Stimulated activated effector memory CD8-positive, alpha-beta T cell treated with anti-CD3 and anti-CD28 coated beads, Interleukin-12 subunit alpha, Interleukin-12 subunit beta, amount 100 ng/mL, for 72 hours (primary cell): ENCODE results near the gene MSX1.

Experiments
- ATAC-seq: fragments of 150-1000 bp; cut with Tn5 transposase; 2 replicates; pipeline ENCODE4 v1.10.0; 2021
- DNase-seq, 2 donors: peaks; one replicate each; pipeline ENCODE4 v3.0.0; 2021 to 2022; ENCODE audit warnings: low spot score in 2 of 2
- H3K27ac Mint-ChIP-seq: one replicate; pipeline ENCODE4 v1.8.0; 2022; ENCODE audit warnings: mild to moderate bottlenecking, mixed read lengths
- H3K36me3 Mint-ChIP-seq: one replicate; pipeline ENCODE4 v1.8.0; 2022; ENCODE audit warnings: mild to moderate bottlenecking, mixed read lengths
- H3K4me1 Mint-ChIP-seq: one replicate; pipeline ENCODE4 v1.8.0; 2022; ENCODE audit warnings: mixed read lengths
- H3K4me3 Mint-ChIP-seq: one replicate; pipeline ENCODE4 v1.8.0; 2022; ENCODE audit warnings: mild to moderate bottlenecking, mixed read lengths
- H3K9me3 Mint-ChIP-seq: one replicate; pipeline ENCODE4 v1.8.0; 2022; ENCODE audit warnings: mixed read lengths

The MSX1 gene

DNA sequence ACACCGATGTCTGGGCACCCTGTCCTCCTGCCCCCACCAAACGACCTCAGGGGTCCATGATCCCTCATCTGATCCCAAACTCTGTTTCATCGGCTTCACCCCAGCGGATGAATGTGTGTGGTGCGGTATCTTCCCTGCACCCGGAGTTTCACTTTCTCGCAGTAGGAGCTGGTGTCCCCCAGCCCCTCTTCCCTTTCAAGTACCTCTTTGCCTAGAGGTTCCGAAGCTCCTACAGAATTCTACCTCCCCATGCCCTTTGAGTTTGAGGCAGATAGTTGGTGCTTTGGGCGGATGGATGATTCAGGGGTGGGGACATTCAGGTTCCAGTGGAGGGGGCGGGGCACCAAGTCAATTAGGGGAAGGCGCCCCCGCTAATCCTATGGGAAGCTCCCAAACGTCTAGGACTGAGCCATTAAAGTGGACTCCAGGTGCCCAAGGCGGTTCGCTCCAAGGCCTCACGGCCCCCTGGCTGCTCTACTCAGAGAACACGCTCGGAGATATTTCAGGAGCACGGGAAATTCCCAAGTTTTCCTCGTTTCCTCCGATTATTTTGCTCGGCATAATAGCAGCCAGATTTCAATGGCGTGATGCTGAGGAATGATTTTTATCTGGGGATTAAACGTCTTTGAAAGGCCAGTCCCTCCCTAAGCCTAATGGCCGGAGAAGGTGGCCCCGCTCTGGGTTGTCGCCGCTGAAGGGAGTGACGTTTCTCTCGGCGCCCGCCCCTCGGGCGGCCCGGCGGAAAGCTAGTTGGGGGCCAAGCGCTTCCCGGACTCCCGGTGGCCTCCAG, 1.3 kb downstream of the MSX1 start:
- Mint-ChIP-seq H3K4me3 (peak overlapping the region; percentile 73), H3K4me1 (peaks cover 42% of the 10 kb centered on the region), H3K9me3 (no peaks in the 10 kb centered on the region), H3K27ac (no peak overlapping the region), H3K36me3 (peaks cover 23% of the 10 kb centered on the region)
- DNase-seq (peak in 1 of 2 donors; percentile 50), ATAC-seq (no peak)

- no peaks in the 10 kb centered on the region for H3K9me3 Mint-ChIP-seq
- H3K27ac Mint-ChIP-seq: no peak overlapping the region
- peaks cover 27% of the 10 kb centered on the region for H3K36me3 Mint-ChIP-seq
Measured at GRCh38 chr4:4861390-4862018, 2.0 kb downstream of the MSX1 start.

GRCh38 chr4:4862071-4862551, 2.6 kb downstream of the MSX1 start:
- DNase-seq: no peak
- Mint-ChIP-seq H3K36me3 (peaks cover 26% of the 10 kb centered on the region), H3K27ac (no peak overlapping the region), H3K9me3 (no peaks in the 10 kb centered on the region), H3K4me3 (no peak overlapping the region), H3K4me1 (peaks cover 39% of the 10 kb centered on the region)
- ATAC-seq: no peak

More at GRCh38 chr4:4861390-4862018, 2.0 kb downstream of the MSX1 start:
- peak overlapping the region; percentile 73 for H3K4me3 Mint-ChIP-seq
- no peak for DNase-seq
- no peak for ATAC-seq
- peaks cover 43% of the 10 kb centered on the region for H3K4me1 Mint-ChIP-seq

GRCh38 chr4:4862665-4863482, 3.4 kb downstream of the MSX1 start:
- H3K9me3 Mint-ChIP-seq: no peaks in the 10 kb centered on the region
- no peak for ATAC-seq
- peaks cover 18% of the 10 kb centered on the region for H3K36me3 Mint-ChIP-seq
- H3K27ac Mint-ChIP-seq: no peak overlapping the region
- DNase-seq: no peak
- peaks cover 33% of the 10 kb centered on the region for H3K4me1 Mint-ChIP-seq
- no peak overlapping the region for H3K4me3 Mint-ChIP-seq

DNA sequence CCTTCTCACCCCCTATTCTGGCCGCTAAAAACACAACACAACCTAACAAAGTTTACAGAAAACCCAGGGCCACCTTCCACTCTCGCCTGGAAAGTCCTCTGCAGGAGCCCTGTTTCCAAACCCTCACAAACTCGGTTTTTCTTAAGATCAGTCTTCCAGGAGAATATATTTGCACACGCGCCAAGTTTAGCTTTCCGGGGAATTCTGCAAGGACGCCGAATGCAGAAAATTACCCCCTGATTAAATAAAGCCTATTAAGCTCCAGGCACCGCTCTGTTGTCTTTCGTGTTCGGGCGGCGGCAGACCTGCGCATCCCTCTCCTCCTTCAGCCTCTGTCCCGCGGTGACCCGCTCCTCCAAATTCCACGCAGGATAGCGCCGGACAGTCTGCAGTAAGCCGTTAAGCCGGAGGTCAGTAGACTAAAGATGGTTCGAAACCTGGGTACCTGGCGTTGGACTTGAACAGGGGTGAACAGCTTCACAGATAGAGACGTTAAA, 5.0 kb downstream of the MSX1 start:
- Mint-ChIP-seq H3K4me3 (no peak overlapping the region), H3K36me3 (peaks cover 13% of the 10 kb centered on the region), H3K4me1 (peaks cover 26% of the 10 kb centered on the region), H3K27ac (no peak overlapping the region), H3K9me3 (no peaks in the 10 kb centered on the region)
- no peak for DNase-seq
- no peak for ATAC-seq

DNA sequence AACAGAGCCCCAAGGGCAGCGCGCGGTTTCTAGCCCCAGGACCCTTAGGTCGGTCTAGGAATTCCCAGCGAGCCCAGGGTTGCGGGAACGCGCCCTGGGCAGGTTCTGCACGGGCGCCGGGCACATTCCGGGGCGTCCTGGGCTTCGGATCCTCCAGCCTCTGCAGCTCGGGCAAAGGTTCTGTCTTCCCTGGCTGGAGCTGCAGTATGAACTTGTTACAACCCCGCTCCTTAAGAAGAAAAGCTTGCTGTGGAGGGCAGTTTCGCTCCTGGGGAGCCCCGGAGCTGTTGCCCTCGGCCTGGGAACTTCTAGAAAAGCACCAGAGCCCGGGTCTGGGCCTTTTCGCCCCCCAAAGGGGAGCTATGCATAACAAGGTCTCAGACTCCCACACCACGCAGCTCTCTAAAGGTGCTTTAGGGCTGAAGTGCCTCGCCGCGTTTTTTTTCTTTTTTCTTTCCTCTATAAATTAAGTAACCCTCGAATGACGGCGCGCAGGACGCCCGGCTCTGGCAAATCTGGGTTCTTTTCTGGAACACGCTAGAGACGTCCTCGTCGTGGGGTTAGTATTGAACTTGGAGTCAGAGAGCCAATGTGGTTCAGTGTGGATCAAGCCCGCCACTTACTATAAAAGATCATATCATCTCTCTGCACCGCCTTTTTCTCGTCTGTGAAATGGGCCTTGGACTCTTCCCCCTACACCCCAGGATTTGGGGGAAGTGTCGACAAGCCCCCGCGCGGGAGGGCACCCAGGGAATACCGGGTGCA, 5.7 kb downstream of the MSX1 start:
- ATAC-seq: no peak
- Mint-ChIP-seq H3K27ac (no peak overlapping the region), H3K4me3 (no peak overlapping the region)

GRCh38 chr4:4865705-4866123, 6.2 kb downstream of the MSX1 start:
- Mint-ChIP-seq H3K9me3 (no peaks in the 10 kb centered on the region), H3K4me3 (peak overlapping the region; percentile 41), H3K27ac (no peak overlapping the region), H3K4me1 (peaks cover 28% of the 10 kb centered on the region), H3K36me3 (peaks cover 13% of the 10 kb centered on the region)
- DNase-seq (no peak), ATAC-seq (no peak)

More for the DNA sequence above, 5.7 kb downstream of the MSX1 start:
- Mint-ChIP-seq H3K36me3 (peaks cover 13% of the 10 kb centered on the region), H3K9me3 (no peaks in the 10 kb centered on the region), H3K4me1 (peaks cover 30% of the 10 kb centered on the region)
- DNase-seq: peak in 1 of 2 donors; percentile 51

DNA sequence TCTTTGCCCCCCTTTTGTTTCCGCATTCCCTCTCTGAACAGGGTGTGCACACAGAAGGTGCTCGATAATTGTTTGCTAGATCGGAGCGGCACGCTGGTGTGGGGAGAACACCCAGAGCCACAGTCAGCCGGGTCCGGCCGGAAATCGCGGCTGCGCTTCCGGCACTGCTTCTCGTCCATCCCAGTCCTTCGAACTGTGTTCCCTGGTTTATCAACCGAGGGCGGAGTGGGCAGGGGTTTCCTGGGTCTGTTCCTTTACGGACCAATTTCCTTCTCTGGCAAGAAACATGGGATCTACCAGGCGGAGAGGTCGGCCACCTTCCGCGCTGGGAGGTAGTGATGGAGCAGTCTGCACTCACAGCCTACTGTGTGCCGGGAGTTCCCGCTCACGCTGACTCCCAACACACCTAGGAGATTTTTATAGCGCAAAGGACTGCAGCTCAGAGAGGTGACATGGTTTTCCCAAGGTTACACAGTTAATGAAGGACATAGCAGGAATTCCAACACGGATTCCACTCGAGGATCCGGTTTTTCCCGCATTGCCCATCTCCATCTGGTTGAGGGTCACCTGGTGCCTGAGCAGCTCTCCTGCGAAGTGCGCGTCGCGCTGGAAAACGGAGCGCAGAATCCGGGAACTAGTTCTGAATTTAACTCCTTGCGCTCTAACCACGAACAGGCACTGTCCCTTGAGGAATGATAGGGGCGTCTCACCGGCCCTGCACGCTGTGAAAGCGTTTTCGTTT, 6.8 kb downstream of the MSX1 start:
- peak in 1 of 2 donors; percentile 50 for DNase-seq
- Mint-ChIP-seq H3K36me3 (peaks cover 13% of the 10 kb centered on the region), H3K9me3 (no peaks in the 10 kb centered on the region), H3K4me1 (peaks cover 29% of the 10 kb centered on the region), H3K27ac (no peak overlapping the region), H3K4me3 (peak overlapping the region; percentile 41)
- no peak for ATAC-seq

- H3K36me3 Mint-ChIP-seq: peaks cover 13% of the 10 kb centered on the region
- H3K4me3 Mint-ChIP-seq: peak overlapping the region; percentile 41
- H3K27ac Mint-ChIP-seq: no peak overlapping the region
- ATAC-seq (no peak), DNase-seq (peak in 1 of 2 donors; percentile 54)
- H3K9me3 Mint-ChIP-seq: no peaks in the 10 kb centered on the region
- H3K4me1 Mint-ChIP-seq: peaks cover 29% of the 10 kb centered on the region
Measured at GRCh38 chr4:4866866-4867374, 7.5 kb downstream of the MSX1 start.

DNA sequence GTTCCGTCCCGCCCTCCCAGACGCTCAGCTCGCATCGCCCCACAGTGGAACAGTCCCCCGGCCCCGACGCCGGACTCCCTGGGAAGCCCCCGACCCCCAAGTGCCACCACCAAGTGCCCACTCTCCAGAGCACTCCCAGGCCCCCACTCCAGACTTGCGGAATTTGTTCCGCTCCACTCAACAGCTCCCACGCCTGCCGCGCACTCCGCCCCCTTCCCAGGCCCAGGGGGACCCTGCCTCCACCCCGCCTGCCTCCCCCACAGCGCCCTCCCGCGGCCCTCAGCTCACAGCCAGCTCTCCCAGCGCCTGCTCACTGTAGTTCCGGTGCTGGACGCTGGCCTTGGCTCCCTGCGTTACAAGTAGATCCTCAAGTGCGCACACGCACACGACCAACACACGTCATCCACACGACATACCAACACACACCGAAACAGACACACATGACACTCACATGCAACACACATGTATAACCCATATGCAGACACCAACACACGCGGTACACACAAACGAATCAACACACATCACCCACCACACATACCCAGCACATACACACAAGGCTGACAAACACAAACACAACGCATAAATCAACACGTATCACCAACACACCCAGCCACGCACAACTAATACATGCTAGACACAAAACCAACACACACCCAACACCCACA, 8.0 kb downstream of the MSX1 start:
- Mint-ChIP-seq H3K4me3 (no peak overlapping the region), H3K27ac (no peak overlapping the region), H3K4me1 (peaks cover 30% of the 10 kb centered on the region), H3K36me3 (peaks cover 13% of the 10 kb centered on the region), H3K9me3 (no peaks in the 10 kb centered on the region)
- DNase-seq: no peak
- ATAC-seq: no peak

DNA sequence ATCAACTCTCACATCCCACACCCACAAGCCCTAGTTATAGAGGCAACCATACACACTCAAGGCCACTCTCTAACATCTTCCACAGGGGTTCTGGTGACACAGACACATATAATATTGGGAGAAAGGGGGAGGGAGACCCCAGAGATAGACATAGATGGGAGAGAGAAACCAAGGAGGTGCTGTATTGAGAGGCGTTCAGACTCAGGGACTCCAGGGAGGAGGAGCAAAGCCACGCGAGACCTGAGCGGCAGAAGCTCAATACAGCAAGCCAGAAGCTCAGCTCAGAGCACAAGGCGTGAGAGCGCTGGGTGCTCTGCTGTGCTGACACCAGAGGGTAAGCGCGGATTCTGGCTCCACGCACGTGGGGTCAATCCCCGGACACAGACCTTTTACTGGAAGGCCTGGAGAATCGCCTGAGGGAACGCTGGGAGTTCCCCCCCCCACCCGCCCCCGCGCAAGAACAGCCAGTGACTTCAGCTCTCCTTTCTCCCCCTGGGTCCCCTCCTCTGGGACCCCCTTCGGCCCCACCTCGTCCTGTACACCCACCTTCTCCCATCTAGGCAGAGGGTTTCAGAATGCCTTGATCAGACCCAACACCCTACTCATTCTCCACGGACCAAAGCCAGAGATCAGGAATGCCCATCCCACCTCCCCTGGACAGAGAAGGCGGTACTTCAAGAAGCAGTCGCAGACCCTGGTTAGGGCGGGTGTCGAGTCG, 8.7 kb downstream of the MSX1 start:
- no peaks in the 10 kb centered on the region for H3K9me3 Mint-ChIP-seq
- ATAC-seq (no peak), DNase-seq (no peak)
- H3K27ac Mint-ChIP-seq: no peak overlapping the region
- H3K4me3 Mint-ChIP-seq: no peak overlapping the region
- H3K36me3 Mint-ChIP-seq: peaks cover 10% of the 10 kb centered on the region
- H3K4me1 Mint-ChIP-seq: peaks cover 30% of the 10 kb centered on the region

DNA sequence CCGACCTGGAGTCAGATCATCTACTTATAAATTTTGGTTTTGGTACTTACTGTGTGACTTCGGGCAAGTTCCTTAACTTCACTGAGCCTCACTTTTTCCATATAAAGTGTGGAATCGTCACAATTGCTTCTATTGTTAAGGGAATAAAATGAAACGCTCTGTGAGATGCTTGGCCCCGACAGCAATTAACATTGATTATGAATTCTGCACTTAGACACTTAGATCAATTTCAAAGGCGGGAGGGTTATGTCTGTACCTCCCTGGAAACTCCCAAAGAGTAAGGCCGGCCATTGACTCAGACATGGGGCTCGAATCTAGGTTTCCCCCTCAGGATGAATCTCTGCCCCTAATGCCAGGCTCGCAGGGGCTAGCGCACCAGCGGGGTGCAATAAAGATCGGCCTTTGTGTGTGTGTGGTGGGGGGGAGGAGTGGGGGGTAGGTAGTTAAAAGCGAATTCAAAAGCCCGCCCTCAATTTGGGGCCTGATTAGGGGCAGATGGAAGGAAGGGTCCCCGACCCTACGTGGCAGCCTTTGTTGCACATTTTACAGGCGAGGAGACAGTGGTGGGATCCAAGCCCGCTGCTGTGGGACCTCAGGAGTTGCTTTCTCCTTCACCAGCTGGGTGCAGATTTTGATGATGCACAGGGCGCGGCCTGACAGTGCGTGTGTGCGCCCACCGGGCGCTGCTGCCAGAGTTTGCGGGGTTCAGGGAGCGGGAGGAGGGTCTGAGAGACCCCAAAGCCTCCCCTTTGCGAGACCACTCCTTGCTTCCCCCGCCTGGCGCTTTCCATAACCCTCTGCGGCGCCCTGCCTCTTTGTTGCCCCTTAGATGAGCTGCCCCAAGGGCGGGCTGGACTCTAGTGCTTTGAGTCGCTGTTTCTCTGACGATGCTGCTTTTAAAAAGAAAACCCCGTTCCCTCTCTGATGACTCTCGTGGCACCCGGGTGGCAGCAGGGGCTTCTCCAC, 9.6 kb downstream of the MSX1 start:
- Mint-ChIP-seq H3K9me3 (no peaks in the 10 kb centered on the region), H3K4me1 (peaks cover 30% of the 10 kb centered on the region), H3K4me3 (no peak overlapping the region), H3K27ac (no peak overlapping the region), H3K36me3 (peaks cover 8% of the 10 kb centered on the region)
- DNase-seq (no peak), ATAC-seq (no peak)
